Caco-2 (cell line): ENCODE data around the gene AKR1C2. TPM values are rescaled to one million over a fixed set of nuclear protein-coding genes. Genes with fewer than 3 reads are reported as not detected.
"Not testable (repeated sequence)": the region's sequence is repeated elsewhere in the genome, so short reads cannot be mapped to it uniquely, and the experiment has no call there.

Source experiments
- BruUV-seq: library from RNA; stranded (reverse); fragments of 400-500 nt; replicated peaks from 2 replicates; lab custom pipeline; 2021; lab: Mats Ljungman, UMichigan
- CTCF ChIA-PET: fragments of 300-600 bp; sonication (Branson Sonifier 250); formaldehyde crosslinking; loops from one replicate; lab custom pipeline; 2022; ENCODE audit warnings: antibody characterized with exemption; lab: Charles Lee
- POLR2A ChIA-PET: fragments of 300-600 bp; sonication (Branson Sonifier 250); formaldehyde crosslinking; loops from one replicate; lab custom pipeline; 2022; ENCODE audit warnings: antibody characterized with exemption; lab: Charles Lee
- DNase-seq, 2 experiments: peaks; one replicate each; pipeline versions ENCODE4 v3.0.0 to v3.0.0-alpha.2; 2020 to 2022
- H3K27me3 ChIP-seq: replicated peaks from 2 replicates; pipeline ENCODE4 v1.6.0; 2011; ENCODE audit warnings: low read length; ENCODE audit not compliant: control insufficient read depth, insufficient read depth
- H3K36me3 ChIP-seq: 2 replicates; pipeline ENCODE4 v1.5.1; 2011; ENCODE audit warnings: low read length; ENCODE audit not compliant: control insufficient read depth, insufficient read depth
- H3K4me1 ChIP-seq: fragments of 250-450 bp; sonication (Bioruptor Pico); 2 replicates; pipeline ENCODE4 v1.5.1; 2020; ENCODE audit warnings: mild to moderate bottlenecking
- H3K4me3 ChIP-seq: 2 replicates; pipeline ENCODE4 v1.5.1; 2011; ENCODE audit warnings: low read depth, mild to moderate bottlenecking, control low read depth, low read length
- H3K9me3 ChIP-seq: fragments of 250-450 bp; sonication (Bioruptor Pico); 2 replicates; pipeline ENCODE4 v1.5.1; 2020; ENCODE audit warnings: mild to moderate bottlenecking, moderate library complexity
- H3K27ac Mint-ChIP-seq: one replicate; pipeline ENCODE4 v1.8.0; 2022; ENCODE audit warnings: mixed read lengths; ENCODE audit not compliant: unreplicated experiment
- H3K27me3 Mint-ChIP-seq: one replicate; pipeline ENCODE4 v1.8.0; 2022; ENCODE audit warnings: mixed read lengths; ENCODE audit not compliant: insufficient read depth, unreplicated experiment
- H3K36me3 Mint-ChIP-seq: one replicate; pipeline ENCODE4 v1.8.0; 2022; ENCODE audit warnings: mild to moderate bottlenecking, mixed read lengths; ENCODE audit not compliant: insufficient read depth, unreplicated experiment
- H3K4me1 Mint-ChIP-seq: one replicate; pipeline ENCODE4 v1.8.0; 2022; ENCODE audit warnings: low read depth, mixed read lengths; ENCODE audit not compliant: unreplicated experiment
- H3K4me3 Mint-ChIP-seq: one replicate; pipeline ENCODE4 v1.8.0; 2022; ENCODE audit warnings: mild to moderate bottlenecking, moderate library complexity, mixed read lengths; ENCODE audit not compliant: unreplicated experiment
- H3K9me3 Mint-ChIP-seq: one replicate; pipeline ENCODE4 v1.8.0; 2022; ENCODE audit warnings: mixed read lengths; ENCODE audit not compliant: unreplicated experiment
- intact Hi-C: fragments of 100-400 bp; cut with micrococcal nuclease; formaldehyde crosslinking; loops from one replicate; pipeline ENCODE4 v1.10.0; 2022; ENCODE audit not compliant: unreplicated experiment
- total RNA-seq: library from RNA; stranded (reverse); gene quantifications from 2 replicates; pipeline ENCODE4 v1.2.3, GENCODE V29; 2022
- TF ChIP-seq, protein P1 (sequence below), 2 experiments: fragments of 200-600 bp in 1 of 2; IDR thresholded peaks; 1 replicate in 1 of 2; 2 replicates in 1 of 2; pipeline versions ENCODE4 v1.5.1 to v1.8.0; 2011 to 2022; ENCODE audit warnings: antibody characterized with exemption in 1 of 2, control low read depth in 1 of 2, inconsistent platforms in 1 of 2, low read depth in 1 of 2, low read length in 1 of 2, mild to moderate bottlenecking in 1 of 2, moderate library complexity in 1 of 2; ENCODE audit not compliant: insufficient read depth in 1 of 2, severe bottlenecking in 1 of 2, unreplicated experiment in 1 of 2

AKR1C2 gene
- total RNA-seq, 1 experiment from 2014 or later = 41.7 TPM

DNA sequence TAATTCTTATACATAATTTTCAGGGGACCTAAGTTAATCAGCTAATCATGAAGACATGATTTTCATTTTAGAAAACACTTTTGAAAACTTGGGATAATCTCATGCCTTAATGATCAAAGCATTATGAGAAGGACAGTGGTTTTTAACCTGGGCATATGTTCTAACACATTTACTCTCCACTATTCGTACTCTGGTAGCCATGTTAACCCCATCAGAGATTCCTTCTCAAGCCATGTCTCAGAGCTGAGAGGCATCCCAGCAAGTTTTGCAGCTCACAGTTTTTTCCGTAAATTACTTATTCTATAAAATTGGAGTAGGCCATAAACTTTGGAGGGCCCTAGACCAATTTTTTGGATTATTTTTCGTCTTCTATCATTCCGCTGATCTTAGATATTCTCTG, 24.8 kb downstream of the AKR1C2 start:
- ChIA-PET CTCF (no interaction called here), POLR2A (no interaction called here)
- no peak overlapping the region for H3K4me3 Mint-ChIP-seq
- H3K27me3 ChIP-seq = no peaks in the 10 kb centered on the region
- no peak overlapping the region for H3K4me3 ChIP-seq
- H3K27ac Mint-ChIP-seq = no peak overlapping the region
- BruUV-seq = no TSS peak
- 0 out of 2 replicates have a peak, but pooled peaks cover 2% of the 10 kb centered on the region for H3K9me3 ChIP-seq
- intact Hi-C loops = no loop called here
- peaks cover 13% of the 10 kb centered on the region for H3K4me1 ChIP-seq
- H3K27me3 Mint-ChIP-seq = no peaks in the 10 kb centered on the region
- H3K9me3 Mint-ChIP-seq = no peaks in the 10 kb centered on the region
- no peaks in the 10 kb centered on the region for H3K36me3 Mint-ChIP-seq
- peaks cover 19% of the 10 kb centered on the region for H3K4me1 Mint-ChIP-seq
- TF ChIP-seq, protein P1, sequence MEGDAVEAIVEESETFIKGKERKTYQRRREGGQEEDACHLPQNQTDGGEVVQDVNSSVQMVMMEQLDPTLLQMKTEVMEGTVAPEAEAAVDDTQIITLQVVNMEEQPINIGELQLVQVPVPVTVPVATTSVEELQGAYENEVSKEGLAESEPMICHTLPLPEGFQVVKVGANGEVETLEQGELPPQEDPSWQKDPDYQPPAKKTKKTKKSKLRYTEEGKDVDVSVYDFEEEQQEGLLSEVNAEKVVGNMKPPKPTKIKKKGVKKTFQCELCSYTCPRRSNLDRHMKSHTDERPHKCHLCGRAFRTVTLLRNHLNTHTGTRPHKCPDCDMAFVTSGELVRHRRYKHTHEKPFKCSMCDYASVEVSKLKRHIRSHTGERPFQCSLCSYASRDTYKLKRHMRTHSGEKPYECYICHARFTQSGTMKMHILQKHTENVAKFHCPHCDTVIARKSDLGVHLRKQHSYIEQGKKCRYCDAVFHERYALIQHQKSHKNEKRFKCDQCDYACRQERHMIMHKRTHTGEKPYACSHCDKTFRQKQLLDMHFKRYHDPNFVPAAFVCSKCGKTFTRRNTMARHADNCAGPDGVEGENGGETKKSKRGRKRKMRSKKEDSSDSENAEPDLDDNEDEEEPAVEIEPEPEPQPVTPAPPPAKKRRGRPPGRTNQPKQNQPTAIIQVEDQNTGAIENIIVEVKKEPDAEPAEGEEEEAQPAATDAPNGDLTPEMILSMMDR (IDR thresholded peaks at IDR 0.05; ENCODE audit: insufficient read depth in 1 of 2, low read depth in 1 of 2, low read length in 1 of 2, severe bottlenecking in 1 of 2, unreplicated experiment in 1 of 2) = no peak
- no peaks in the 10 kb centered on the region; the same call in 1 of the 2 replicates for H3K36me3 ChIP-seq
- no peak for DNase-seq

DNA sequence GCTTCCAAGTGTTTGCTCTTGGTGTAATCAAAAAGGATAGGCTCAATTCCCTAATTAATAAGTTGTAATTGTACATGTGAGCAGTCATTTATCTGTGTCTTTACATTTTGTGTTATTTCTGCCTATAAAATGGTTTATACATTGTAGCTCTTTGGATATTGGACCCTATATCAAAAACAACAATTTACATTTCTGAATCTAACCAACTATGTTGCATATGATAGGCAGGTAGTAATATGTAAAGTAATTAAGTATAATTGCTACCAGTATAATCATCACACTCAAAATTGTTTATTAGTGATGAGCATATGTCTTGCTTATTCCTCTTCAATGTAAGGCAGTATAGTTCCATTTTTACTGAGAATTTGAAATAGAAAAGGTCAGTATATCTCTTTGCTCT, 26.6 kb downstream of the AKR1C2 start:
- Histone ChIP-seq H3K9me3 (0 out of 2 replicates have a peak, but pooled peaks cover 2% of the 10 kb centered on the region), H3K27me3 (no peaks in the 10 kb centered on the region), H3K4me1 (peaks cover 10% of the 10 kb centered on the region), H3K36me3 (no peaks in the 10 kb centered on the region; the same call in 1 of the 2 replicates), H3K4me3 (no peak overlapping the region)
- H3K36me3 Mint-ChIP-seq = peaks cover 5% of the 10 kb centered on the region
- TF ChIP-seq, protein P1 (IDR thresholded peaks at IDR 0.05; ENCODE audit: insufficient read depth in 1 of 2, low read depth in 1 of 2, low read length in 1 of 2, severe bottlenecking in 1 of 2, unreplicated experiment in 1 of 2) = no peak
- CTCF ChIA-PET = no interaction called here
- H3K27me3 Mint-ChIP-seq = no peaks in the 10 kb centered on the region
- DNase-seq = no peak
- H3K27ac Mint-ChIP-seq = no peak overlapping the region
- intact Hi-C loops = no loop called here
- no TSS peak for BruUV-seq
- peaks cover 12% of the 10 kb centered on the region for H3K4me1 Mint-ChIP-seq
- H3K4me3 Mint-ChIP-seq = no peak overlapping the region
- POLR2A ChIA-PET = no interaction called here
- H3K9me3 Mint-ChIP-seq = no peaks in the 10 kb centered on the region

DNA sequence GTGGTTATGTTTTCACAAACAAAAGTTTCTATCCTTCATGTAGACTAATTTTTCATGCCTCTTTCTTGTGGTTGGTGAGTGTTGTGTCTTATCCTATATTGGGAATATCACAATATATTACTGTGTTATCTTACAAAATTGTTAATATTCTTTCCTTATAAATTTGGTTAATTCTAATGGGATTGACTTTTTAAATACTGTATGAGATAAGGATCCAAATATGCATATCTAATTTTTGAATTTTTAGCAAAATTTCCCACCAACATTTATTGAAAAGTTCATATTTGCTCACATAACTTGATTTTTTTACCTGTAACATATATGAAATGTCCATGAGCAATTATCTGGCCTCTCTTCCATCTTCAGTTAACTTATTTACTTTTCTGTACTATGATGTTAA, 29.3 kb downstream of the AKR1C2 start:
- POLR2A ChIA-PET, BruUV-seq, intact Hi-C loops, H3K4me1 ChIP-seq, H3K36me3 ChIP-seq, H3K27me3 ChIP-seq, H3K4me1 Mint-ChIP-seq, H3K4me3 Mint-ChIP-seq, H3K36me3 Mint-ChIP-seq, CTCF ChIA-PET, H3K9me3 Mint-ChIP-seq, H3K4me3 ChIP-seq, H3K27me3 Mint-ChIP-seq, H3K9me3 ChIP-seq, H3K27ac Mint-ChIP-seq, DNase-seq: not testable (repeated sequence)

DNA sequence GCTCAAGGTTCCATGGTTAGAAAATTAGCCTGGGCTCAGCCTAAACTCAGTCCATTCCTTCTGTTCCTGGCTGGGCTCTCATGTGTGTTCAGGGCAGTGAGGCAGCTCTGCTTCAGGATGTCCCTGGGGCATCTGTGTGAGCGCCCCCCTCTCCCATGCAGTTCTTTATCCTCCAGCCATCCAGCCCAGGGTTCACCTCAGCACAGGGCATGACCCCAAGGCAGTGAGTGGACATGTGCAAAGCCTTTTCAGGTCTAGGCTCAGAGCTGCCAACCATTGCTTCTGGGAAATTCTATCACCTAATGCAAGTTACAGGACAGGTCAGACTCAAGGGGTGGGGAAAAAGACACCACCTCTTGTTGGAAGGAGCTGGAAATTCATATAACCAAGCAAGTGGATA, 30.4 kb downstream of the AKR1C2 start:
- H3K36me3 Mint-ChIP-seq, POLR2A ChIA-PET: not testable (repeated sequence)

DNA sequence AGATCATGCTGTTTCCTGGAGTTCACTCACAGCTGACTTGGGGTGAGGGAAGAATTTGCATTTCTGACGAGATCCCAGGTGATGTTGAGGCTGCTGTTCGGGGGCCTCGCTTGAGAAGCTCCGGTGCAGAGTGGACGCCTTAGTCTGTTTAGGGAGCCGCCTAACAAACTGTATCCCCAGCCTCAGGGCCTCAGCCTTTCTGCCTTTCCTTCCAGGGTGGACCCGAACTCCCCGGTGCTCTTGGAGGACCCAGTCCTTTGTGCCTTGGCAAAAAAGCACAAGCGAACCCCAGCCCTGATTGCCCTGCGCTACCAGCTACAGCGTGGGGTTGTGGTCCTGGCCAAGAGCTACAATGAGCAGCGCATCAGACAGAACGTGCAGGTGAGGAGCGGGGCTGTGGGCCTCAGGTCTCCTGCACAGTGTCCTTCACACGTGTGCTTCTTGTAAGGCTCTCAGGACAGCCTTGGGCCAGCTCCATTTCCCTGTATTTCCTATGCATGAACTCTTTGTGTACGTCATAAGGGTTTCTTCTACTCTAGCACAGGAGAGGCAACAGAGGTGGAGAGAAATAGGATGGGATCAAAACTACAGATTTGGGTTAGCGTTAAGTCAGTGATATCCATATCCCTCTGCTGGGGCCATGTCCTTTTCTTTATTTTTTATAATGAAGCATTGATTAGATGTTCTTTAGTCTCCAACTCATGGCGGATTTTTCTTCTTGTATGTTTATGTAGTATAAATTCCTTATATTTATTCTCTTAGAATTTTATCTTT, 31.1 kb downstream of the AKR1C2 start:
- H3K27me3 Mint-ChIP-seq, H3K9me3 ChIP-seq, H3K36me3 ChIP-seq, intact Hi-C loops, H3K27me3 ChIP-seq, CTCF ChIA-PET, H3K27ac Mint-ChIP-seq, H3K4me1 Mint-ChIP-seq, H3K9me3 Mint-ChIP-seq, POLR2A ChIA-PET, BruUV-seq, H3K36me3 Mint-ChIP-seq, DNase-seq, H3K4me1 ChIP-seq, H3K4me3 ChIP-seq, H3K4me3 Mint-ChIP-seq: not testable (repeated sequence)

More for the DNA sequence above, 30.4 kb downstream of the AKR1C2 start:
- H3K9me3 ChIP-seq, H3K27me3 Mint-ChIP-seq, DNase-seq, H3K36me3 ChIP-seq, H3K4me1 Mint-ChIP-seq, intact Hi-C loops, BruUV-seq, H3K27ac Mint-ChIP-seq, H3K4me3 ChIP-seq, H3K4me3 Mint-ChIP-seq, CTCF ChIA-PET, H3K9me3 Mint-ChIP-seq, H3K4me1 ChIP-seq, H3K27me3 ChIP-seq: not testable (repeated sequence)
